SK-N-SH treated with all-trans-retinoic acid at 6 μM for 48 hours (cell line): Measurements from ENCODE around the gene TFAP2A.

ENCODE experiments used
- ATAC-seq: fragments of 200-7000 bp; cut with Tn5 transposase; 3 replicates; pipeline ENCODE4 v1.9.1; 2020; ENCODE audit warnings: mild to moderate bottlenecking, moderate library complexity
- ARNTL ChIP-seq: fragments of 450-650 bp; formaldehyde crosslinking; IDR thresholded peaks from 2 replicates; pipeline ENCODE4 v1.5.0; 2020; ENCODE audit warnings: low read depth, mild to moderate bottlenecking, moderate library complexity, borderline replicate concordance
- BACH2 ChIP-seq: fragments of 250-450 bp; sonication (Bioruptor Pico); IDR thresholded peaks from 2 replicates; pipeline ENCODE4 v1.9.0; 2021; ENCODE audit warnings: mild to moderate bottlenecking, borderline replicate concordance
- CREB5 ChIP-seq: fragments of 250-450 bp; sonication (Bioruptor Pico); IDR thresholded peaks from 2 replicates; pipeline ENCODE4 v1.5.1; 2020; ENCODE audit warnings: low read depth, mild to moderate bottlenecking, moderate library complexity
- CSDC2 ChIP-seq: fragments of 250-450 bp; sonication (Bioruptor Pico); IDR thresholded peaks from 2 replicates; pipeline ENCODE4 v1.5.0; 2020; ENCODE audit warnings: mild to moderate bottlenecking, moderate library complexity
- CSRNP3 ChIP-seq: fragments of 250-450 bp; sonication (Bioruptor Pico); IDR thresholded peaks from 2 replicates; pipeline ENCODE4 v1.5.1; 2021; ENCODE audit warnings: mild to moderate bottlenecking, moderate library complexity
- GLIS3 ChIP-seq: fragments of 250-450 bp; sonication (Bioruptor Pico); IDR thresholded peaks from 2 replicates; pipeline ENCODE4 v1.5.0; 2020; ENCODE audit warnings: mild to moderate bottlenecking, moderate library complexity
- ISL1 ChIP-seq: fragments of 250-450 bp; sonication (Bioruptor Pico); IDR thresholded peaks from 2 replicates; pipeline ENCODE4 v2.1.2; 2022; ENCODE audit warnings: mild to moderate bottlenecking, moderate library complexity
- OSR1 ChIP-seq: fragments of 250-450 bp; sonication (Bioruptor Pico); IDR thresholded peaks from 2 replicates; pipeline ENCODE4 v1.8.0; 2022; ENCODE audit warnings: moderate library complexity, mild to moderate bottlenecking, inconsistent platforms
- PATZ1 ChIP-seq: fragments of 250-450 bp; sonication (Bioruptor Pico); IDR thresholded peaks from 2 replicates; pipeline ENCODE4 v1.8.0; 2020; ENCODE audit warnings: mild to moderate bottlenecking, moderate library complexity, borderline replicate concordance
- POU6F1 ChIP-seq: fragments of 250-450 bp; sonication (Bioruptor Pico); IDR thresholded peaks from 2 replicates; pipeline ENCODE4 v1.8.0; 2021; ENCODE audit warnings: low read depth, mild to moderate bottlenecking, moderate library complexity, borderline replicate concordance
- PPARA ChIP-seq: fragments of 250-450 bp; sonication (Bioruptor Pico); IDR thresholded peaks from 2 replicates; pipeline ENCODE4 v1.5.0; 2020; ENCODE audit warnings: mild to moderate bottlenecking, borderline replicate concordance
- RARB ChIP-seq: fragments of 250-450 bp; sonication (Bioruptor Pico); IDR thresholded peaks from 2 replicates; pipeline ENCODE4 v1.8.0; 2021; ENCODE audit warnings: mild to moderate bottlenecking, moderate library complexity
- SNAI2 ChIP-seq: fragments of 250-450 bp; sonication (Bioruptor Pico); IDR thresholded peaks from 2 replicates; pipeline ENCODE4 v1.5.0; 2020; ENCODE audit warnings: mild to moderate bottlenecking, moderate library complexity
- TCF4 ChIP-seq: fragments of 250-450 bp; sonication (Bioruptor Pico); IDR thresholded peaks from 2 replicates; pipeline ENCODE4 v1.8.0; 2021; ENCODE audit warnings: mild to moderate bottlenecking, moderate library complexity, borderline replicate concordance
- TOX ChIP-seq: fragments of 250-450 bp; sonication (Bioruptor Pico); IDR thresholded peaks from 2 replicates; pipeline ENCODE4 v1.8.0; 2021; ENCODE audit warnings: mild to moderate bottlenecking, moderate library complexity, borderline replicate concordance
- TSHZ2 ChIP-seq: fragments of 250-450 bp; sonication (Bioruptor Pico); IDR thresholded peaks from 2 replicates; pipeline ENCODE4 v1.5.0; 2020; ENCODE audit warnings: mild to moderate bottlenecking, moderate library complexity
- ZC3H10 ChIP-seq: fragments of 250-450 bp; sonication (Bioruptor Pico); IDR thresholded peaks from 2 replicates; pipeline ENCODE4 v1.5.1; 2021; ENCODE audit warnings: mild to moderate bottlenecking, moderate library complexity
- ZFP3 ChIP-seq: fragments of 250-450 bp; sonication (Bioruptor Pico); IDR thresholded peaks from 2 replicates; pipeline ENCODE4 v1.5.0; 2020; ENCODE audit warnings: mild to moderate bottlenecking, moderate library complexity
- ZFP30 ChIP-seq: fragments of 450-650 bp; formaldehyde crosslinking; IDR thresholded peaks from 2 replicates; pipeline ENCODE4 v1.5.0; 2022; ENCODE audit warnings: mild to moderate bottlenecking, moderate library complexity
- ZNF565 ChIP-seq: fragments of 450-650 bp; formaldehyde crosslinking; conservative IDR thresholded peaks from 2 replicates; pipeline ENCODE4 v1.5.0; 2020; ENCODE audit warnings: low read depth, mild to moderate bottlenecking, moderate library complexity
- ZNF70 ChIP-seq: fragments of 450-650 bp; formaldehyde crosslinking; IDR thresholded peaks from 2 replicates; pipeline ENCODE4 v1.5.0; 2020; ENCODE audit warnings: mild to moderate bottlenecking, moderate library complexity

TFAP2A gene

GRCh38 chr6:10401004-10401536, 13.8 kb downstream of the TFAP2A start (continued):
- TF ChIP-seq CSDC2 (no peak), RARB (CRISPR knock-in tag) (no peak), ISL1 (CRISPR knock-in tag) (no peak), SNAI2 (CRISPR knock-in tag) (no peak), ARNTL (no peak)

GRCh38 chr6:10400330-10400729, 14.5 kb downstream of the TFAP2A start:
- ATAC-seq = no peak
- TF ChIP-seq PPARA = no peak
- no peak for TF ChIP-seq BACH2 (CRISPR knock-in tag)
- no peak for TF ChIP-seq ZNF70
- no peak for TF ChIP-seq TCF4 (CRISPR knock-in tag)
- no peak for TF ChIP-seq OSR1
- no peak for TF ChIP-seq RARB (CRISPR knock-in tag)
- TF ChIP-seq CSDC2 = no peak
- no peak for TF ChIP-seq ZC3H10 (CRISPR knock-in tag)
- TF ChIP-seq ARNTL = no peak
- no peak for TF ChIP-seq ZNF565 (CRISPR knock-in tag)
- TF ChIP-seq POU6F1 (CRISPR knock-in tag) = no peak
- no peak for TF ChIP-seq CSRNP3 (CRISPR knock-in tag)
- no peak for TF ChIP-seq ISL1 (CRISPR knock-in tag)
- TF ChIP-seq ZFP30 (CRISPR knock-in tag) = no peak

GRCh38 chr6:10399451-10399850, 15.4 kb downstream of the TFAP2A start:
- no peak for TF ChIP-seq OSR1
- TF ChIP-seq SNAI2 (CRISPR knock-in tag) = no peak
- no peak for TF ChIP-seq ZNF70
- TF ChIP-seq RARB (CRISPR knock-in tag) = no peak
- no peak for TF ChIP-seq TCF4 (CRISPR knock-in tag)
- TF ChIP-seq, all 23 proteins: peak for 0
- no peak for ATAC-seq

- no peak for TF ChIP-seq CSRNP3 (CRISPR knock-in tag)
- TF ChIP-seq RARB (CRISPR knock-in tag) = no peak
- no peak for TF ChIP-seq ZNF70
- TF ChIP-seq ZC3H10 (CRISPR knock-in tag) = no peak
- TF ChIP-seq ZFP30 (CRISPR knock-in tag) = no peak
- TF ChIP-seq TOX (CRISPR knock-in tag) = no peak
- no peak for TF ChIP-seq CSDC2
- TF ChIP-seq TSHZ2 (CRISPR knock-in tag) = no peak
- no peak for TF ChIP-seq ZNF565 (CRISPR knock-in tag)
- no peak for TF ChIP-seq SNAI2 (CRISPR knock-in tag)
- no peak for TF ChIP-seq GLIS3 (CRISPR knock-in tag)
- TF ChIP-seq PPARA = no peak
- no peak for TF ChIP-seq OSR1
- TF ChIP-seq BACH2 (CRISPR knock-in tag) = no peak
- TF ChIP-seq CREB5 (CRISPR knock-in tag) = no peak
- no peak for TF ChIP-seq ZFP3 (CRISPR knock-in tag)
- no peak for TF ChIP-seq PATZ1 (CRISPR knock-in tag)
- ATAC-seq = peak; percentile 28; the same call in 1 of the 3 replicates
These were observed 16.2 kb downstream of the TFAP2A start for GRCh38 chr6:10398446-10399218.
